GM12892 (cell line): ENCODE data around the gene TSR1.

Source experiments
- POLR2A ChIP-seq: IDR thresholded peaks from 2 replicates; pipeline ENCODE4 v1.6.1; 2011; ENCODE audit warnings: low read depth, low read length, control low read depth
- POLR2AphosphoS5 ChIP-seq: IDR thresholded peaks from 2 replicates; pipeline ENCODE4 v1.6.1; 2011; ENCODE audit warnings: low read depth, low read length, control low read depth

DNA sequence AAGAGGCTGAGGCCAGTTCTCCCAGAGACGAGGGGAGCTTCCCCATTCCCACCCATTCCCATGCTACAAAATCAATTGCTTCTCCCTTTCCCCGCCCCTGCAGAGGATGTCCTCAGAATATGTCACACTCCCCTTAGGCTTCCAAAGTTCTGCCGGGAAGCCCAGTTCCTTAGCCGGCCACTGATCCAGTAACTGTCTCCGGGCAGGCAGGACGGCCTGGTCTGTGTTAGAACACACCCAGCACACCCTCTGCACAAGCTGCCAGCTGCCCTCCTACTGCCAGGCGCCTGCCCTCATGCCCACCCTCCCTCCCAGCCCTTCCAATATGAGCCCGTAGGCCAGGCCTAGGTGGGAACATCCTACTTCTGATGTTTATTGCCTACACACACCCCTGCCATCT is 32.1 kb upstream of the TSR1 start:
- TF ChIP-seq POLR2AphosphoS5: no peak
- TF ChIP-seq POLR2A: no peak
